GM21737 (cell line): ENCODE data around the gene AGT.
"Not testable (repeated sequence)": the region's sequence is repeated elsewhere in the genome, so short reads cannot be mapped to it uniquely, and the experiment has no call there.

Experiments
- ATAC-seq: cut with Tn5 transposase; IDR thresholded peaks from one replicate; pipeline ENCODE4 v1.9.1; 2021; ENCODE audit warnings: mild to moderate bottlenecking, moderate library complexity; ENCODE audit not compliant: unreplicated experiment

AGT gene

DNA sequence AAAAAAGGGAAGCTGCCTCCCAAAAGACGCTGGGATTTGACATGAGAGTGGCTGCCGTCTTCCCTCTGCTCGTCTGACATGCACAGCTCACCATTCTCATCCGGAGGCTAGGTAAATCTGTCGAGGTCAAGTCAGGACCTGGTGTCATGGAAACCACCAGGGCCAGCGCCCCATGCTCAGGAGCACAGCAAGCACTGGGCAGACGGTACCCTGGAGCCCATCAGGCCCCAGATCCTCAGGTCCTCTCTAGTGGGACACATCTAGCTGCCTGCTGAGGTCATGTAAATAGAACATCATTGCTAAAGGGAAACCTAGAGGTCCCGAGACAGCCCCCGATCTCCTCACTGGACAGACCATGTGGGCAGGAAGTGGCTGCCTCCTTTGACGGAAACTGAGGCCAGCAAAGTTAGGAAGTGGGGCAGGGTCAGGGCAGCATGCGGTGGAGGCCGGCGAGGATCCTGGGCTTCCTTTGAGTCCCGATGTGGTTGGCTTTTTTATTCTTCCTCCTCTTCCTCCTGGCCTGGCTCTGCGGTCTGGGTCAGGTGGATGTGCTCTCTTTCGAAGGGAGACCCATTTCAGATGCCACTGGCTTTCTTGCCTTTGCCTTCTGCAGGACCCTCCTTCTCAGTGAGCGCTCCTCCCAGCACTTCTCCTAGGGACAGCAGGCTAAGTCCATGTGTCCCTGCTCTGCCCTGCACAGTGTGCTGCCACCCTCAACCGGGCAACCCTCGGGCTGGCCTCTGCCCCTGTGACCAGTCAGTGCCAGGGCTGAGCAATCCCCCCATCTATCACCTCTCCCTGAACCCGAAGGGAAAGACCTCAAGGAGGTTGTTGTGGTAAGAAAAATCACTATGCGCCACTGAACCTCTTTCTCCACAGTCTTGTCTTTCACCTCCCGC lies 5.9 kb downstream of the AGT start:
- ATAC-seq: no peak

DNA sequence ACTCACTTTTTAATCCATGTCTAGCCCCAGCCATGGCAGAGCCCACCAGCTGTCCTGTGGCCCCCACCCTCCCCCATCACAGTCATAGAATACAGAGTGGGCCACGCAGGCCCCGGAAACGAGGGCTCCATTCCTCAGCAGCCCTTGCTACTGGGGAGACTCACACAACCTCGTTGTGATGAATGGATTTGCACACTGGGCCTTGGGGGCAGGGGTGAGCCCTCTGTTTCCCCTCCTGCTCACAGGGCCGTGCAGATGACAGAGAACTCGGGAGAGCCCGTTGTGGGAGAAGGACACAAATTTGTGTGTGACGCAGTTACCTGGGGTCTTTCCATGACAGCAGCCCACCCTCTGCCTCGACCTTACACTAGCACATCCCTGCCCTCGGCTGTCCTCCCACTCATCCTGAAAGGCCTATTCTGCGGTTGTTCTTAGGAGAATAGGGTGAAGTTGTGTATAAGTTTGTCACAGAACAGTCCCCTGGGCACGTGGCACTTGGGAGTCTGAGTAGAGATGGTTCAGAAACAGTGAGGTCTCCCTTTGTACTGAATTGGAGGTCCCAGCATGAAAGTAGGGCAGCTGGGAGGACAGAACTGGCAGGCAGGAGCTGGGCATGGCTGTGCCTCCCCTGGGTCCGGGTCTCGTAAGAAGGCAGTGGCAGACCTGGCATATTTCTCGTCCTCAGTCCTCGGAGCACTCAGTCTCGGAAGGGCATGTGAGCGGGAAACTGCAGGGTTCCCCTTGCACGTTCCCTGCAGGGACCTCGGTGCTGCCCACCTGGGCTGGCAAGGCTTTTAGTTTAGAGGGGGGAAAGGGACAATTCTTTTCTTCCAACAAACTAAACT lies 6.8 kb downstream of the AGT start:
- no peak for ATAC-seq

GRCh38 chr1:230706020-230706699 lies 7.8 kb downstream of the AGT start:
- no peak for ATAC-seq

GRCh38 chr1:230705289-230706019 lies 8.5 kb downstream of the AGT start:
- ATAC-seq: no peak

DNA sequence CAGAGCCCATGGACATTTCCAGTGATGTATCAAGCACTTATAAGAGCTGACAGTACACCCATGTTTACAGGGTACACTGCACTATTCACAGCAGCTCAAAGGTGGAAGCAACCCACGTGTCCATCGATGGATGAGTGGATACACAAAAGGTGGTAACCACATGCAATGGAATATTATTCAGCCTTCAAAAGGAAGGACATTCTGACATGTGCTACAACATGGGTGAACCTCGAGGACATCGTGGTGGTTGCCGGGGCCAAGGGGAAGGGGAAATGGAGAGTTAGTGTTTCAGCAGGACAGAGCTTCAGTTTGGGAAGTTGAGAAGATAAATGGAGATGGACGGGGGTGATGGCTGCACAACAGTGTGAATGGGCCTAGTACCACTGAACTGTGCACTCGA lies 9.1 kb downstream of the AGT start:
- no peak for ATAC-seq

GRCh38 chr1:230703679-230704385 lies 10.1 kb downstream of the AGT start:
- ATAC-seq: no peak

GRCh38 chr1:230702934-230703678 lies 10.8 kb downstream of the AGT start:
- ATAC-seq: no peak

GRCh38 chr1:230701895-230702768 lies 11.8 kb downstream of the AGT start:
- no peak for ATAC-seq

- no peak for ATAC-seq
These were observed 12.5 kb downstream of the AGT start for GRCh38 chr1:230701434-230701833.

DNA sequence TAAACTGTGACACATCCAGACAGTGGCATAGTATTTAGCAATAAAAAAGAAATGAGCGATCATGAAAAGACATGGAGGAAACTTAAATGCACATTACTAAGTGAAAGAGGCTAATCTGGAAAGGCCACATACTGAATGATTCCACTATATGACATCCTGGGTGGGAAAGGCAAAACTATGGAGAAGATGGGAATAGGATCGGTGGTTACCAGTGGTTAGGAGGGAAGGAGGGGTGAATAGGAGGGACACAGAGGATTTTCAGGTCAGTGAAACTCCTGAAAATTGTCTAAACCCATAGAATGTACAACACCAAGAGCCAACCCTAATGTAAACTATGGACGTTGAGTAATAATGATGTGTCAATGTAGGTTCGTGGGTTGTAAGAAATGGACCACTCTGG lies 13.8 kb downstream of the AGT start:
- no peak for ATAC-seq

DNA sequence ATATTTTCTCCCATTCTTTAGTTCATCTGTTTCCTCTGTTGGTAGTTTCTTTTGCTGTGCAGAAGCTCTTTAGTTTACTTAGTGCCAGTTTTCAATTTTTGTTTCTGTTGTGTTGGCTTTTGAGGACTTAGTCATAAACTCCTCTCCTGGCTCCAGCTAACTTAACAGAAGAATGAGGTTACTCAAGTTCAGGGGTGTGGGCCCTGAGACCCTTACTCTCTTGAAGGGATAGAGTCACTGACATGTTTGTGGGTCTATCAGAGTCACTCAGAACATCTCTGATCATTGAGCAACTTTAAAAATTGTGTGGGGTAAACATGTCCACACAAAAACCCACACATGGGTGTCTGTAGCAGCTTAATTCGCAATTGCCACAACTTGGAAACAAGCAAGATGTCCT lies 14.2 kb downstream of the AGT start:
- no peak for ATAC-seq

GRCh38 chr1:230698964-230699363 lies 15.0 kb downstream of the AGT start:
- not testable (repeated sequence) for ATAC-seq

- no peak for ATAC-seq
These were observed 15.8 kb downstream of the AGT start for GRCh38 chr1:230698130-230698529.

DNA sequence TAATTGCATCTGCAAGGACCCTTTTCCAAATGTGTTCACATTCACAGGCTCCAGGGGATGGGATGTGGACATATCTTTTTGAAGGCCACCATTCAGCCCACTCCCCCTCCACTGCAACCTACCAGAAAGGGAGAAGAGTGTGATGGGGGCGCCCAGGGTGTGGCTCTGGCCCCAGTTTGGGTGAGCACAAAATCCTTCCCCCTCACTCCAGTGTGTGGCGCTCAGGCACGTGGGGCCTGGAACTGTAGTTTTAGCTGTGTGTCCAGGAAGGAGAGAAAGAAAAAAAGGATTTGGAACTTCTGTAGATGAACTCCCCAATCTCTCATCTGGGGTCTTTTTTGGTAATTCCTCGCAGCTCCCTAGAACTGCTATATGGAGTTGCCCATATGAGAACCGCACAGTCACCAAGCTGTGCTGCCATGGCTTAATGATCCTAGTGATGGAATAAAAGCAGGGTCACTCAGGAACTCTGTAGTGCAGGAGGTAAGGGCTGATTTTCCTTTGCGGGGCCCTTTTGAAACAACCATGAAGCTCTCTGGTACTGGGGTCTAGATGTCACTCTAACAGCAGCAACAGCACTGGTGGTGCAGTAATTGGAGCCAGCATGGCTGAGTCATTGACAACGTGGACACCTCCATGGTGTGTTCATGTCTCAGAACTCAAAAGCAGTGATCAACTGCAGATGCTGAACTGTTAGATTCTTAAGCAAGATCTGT lies 17.0 kb downstream of the AGT start:
- no peak for ATAC-seq

DNA sequence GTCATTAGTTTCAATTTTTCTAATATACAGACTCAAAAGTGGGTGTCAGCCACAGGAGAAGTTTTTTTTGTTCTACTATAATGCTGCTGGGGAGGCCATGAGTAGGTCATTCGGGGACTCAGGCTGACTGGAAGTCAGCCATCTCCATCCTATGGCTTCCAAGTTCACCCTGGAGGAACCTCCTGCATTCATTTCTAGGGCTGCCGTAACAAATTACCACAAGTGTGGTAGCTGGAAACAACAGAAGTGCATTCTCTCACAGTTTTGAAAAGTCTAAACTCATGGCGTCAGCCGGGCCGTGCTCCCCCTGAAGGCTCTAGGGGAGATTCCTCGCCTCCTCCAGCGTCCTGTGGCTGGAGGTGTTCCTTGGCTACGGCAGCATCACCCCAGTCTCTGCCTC lies 17.7 kb downstream of the AGT start:
- no peak for ATAC-seq

- ATAC-seq: no peak
These were observed 18.9 kb downstream of the AGT start for GRCh38 chr1:230694991-230695390.

DNA sequence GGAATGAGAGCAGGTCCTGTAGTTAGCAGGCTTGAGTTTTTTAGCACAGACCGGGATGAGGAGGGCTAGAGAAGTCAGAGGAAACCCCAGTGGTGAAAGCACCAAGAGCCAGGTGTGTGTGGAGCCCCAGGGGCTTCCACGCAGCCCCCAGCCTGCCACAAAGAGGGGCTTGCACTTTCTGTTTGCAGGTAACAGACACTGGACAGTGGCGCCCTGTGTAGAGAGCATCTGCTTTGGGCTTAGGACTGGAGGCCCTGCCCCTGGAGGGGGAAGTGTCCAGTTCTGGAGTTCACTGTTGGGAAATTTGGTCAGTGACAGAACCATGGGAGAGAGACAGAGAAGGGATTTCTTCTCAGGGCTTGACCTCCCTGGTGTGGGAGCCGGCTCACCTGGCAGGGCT lies 19.5 kb downstream of the AGT start:
- no peak for ATAC-seq

DNA sequence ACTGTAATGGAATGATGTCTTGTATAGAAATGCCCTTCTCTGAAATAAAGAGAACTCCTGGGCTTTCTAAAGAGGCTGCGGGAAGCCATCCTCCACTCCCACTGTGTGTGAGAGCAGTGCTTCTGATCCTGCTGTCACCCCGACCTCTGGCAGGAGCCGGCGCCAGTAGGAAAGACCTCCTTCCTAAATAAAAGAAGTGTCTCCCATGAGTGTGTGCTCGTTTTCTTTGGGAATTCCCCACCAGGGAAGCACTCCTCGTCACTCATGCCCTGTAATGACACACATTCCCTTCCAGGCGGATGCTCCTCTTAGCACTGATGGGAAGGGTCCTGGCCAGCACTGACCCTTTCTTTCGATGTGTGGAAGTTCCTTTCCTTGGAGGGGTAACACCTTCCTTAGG lies 20.1 kb downstream of the AGT start:
- no peak for ATAC-seq
